SK-N-SH (cell line): ENCODE measurements around the gene ASAP2. TPM values are rescaled to one million over a fixed set of nuclear protein-coding genes. Genes with fewer than 3 reads are reported as not detected.

Experiments
- CTCF ChIA-PET: fragments of 300-600, 350-600 bp; formaldehyde crosslinking; extraction: SDS; loops from one replicate; lab custom pipeline; 2021; lab: Yijun Ruan, JAX
- POLR2A ChIA-PET: fragments of 350-600 bp; sonication (Branson Sonifier 250); formaldehyde crosslinking; extraction: SDS; loops from one replicate; lab custom pipeline; 2020; ENCODE audit warnings: antibody characterized with exemption, inconsistent platforms; lab: Yijun Ruan, JAX
- DNase-seq: peaks from one replicate; pipeline ENCODE4 v3.0.0; 2012
- H2AFZ ChIP-seq: fragments of 200-600 bp; sonication (generic); 2 replicates; pipeline ENCODE4 v1.8.1; 2016; ENCODE audit warnings: antibody characterized with exemption, mild to moderate bottlenecking, low read depth
- H3F3A ChIP-seq: fragments of 200-600 bp; sonication (generic); replicated peaks from 2 replicates; pipeline ENCODE3; 2016; ENCODE audit warnings: antibody characterized with exemption, mild to moderate bottlenecking; ENCODE audit not compliant: insufficient read depth
- H3K27ac ChIP-seq, 2 experiments: fragments of 200-500 bp in 1 of 2; fragments of 200-600 bp in 1 of 2; sonication (Bioruptor generic) in 1 of 2; sonication (generic), shearing (Covaris generic) in 1 of 2; 2 replicates each; pipeline versions ENCODE4 v1.5.1 to v1.6.1; 2014 to 2016; ENCODE audit warnings: low read depth in 2 of 2, inconsistent platforms in 1 of 2, low read length in 1 of 2, mild to moderate bottlenecking in 1 of 2, mixed read lengths in 1 of 2
- H3K27me3 ChIP-seq: fragments of 200-600 bp; sonication (generic), shearing (Covaris generic); 2 replicates; pipeline ENCODE4 v1.6.1; 2016; ENCODE audit warnings: mixed run types; ENCODE audit not compliant: insufficient read depth
- H3K36me3 ChIP-seq, 2 experiments: fragments of 200-500 bp in 1 of 2; fragments of 200-600 bp in 1 of 2; sonication (Bioruptor generic) in 1 of 2; sonication (generic) in 1 of 2; replicated peaks in 1 of 2; 2 replicates each; pipeline versions ENCODE3 to v1.5.1; 2014 to 2016; ENCODE audit warnings: low read length in 1 of 2, mild to moderate bottlenecking in 1 of 2; ENCODE audit not compliant: insufficient read depth in 2 of 2, control insufficient read depth in 1 of 2
- H3K4me1 ChIP-seq, 2 experiments: fragments of 200-500 bp in 1 of 2; fragments of 200-600 bp in 1 of 2; sonication (Bioruptor generic) in 1 of 2; sonication (generic), shearing (Covaris generic) in 1 of 2; 2 replicates each; pipeline versions ENCODE4 v1.5.1 to v1.6.1; 2014 to 2016; ENCODE audit warnings: low read depth in 1 of 2, low read length in 1 of 2, mixed run types in 1 of 2; ENCODE audit not compliant: insufficient read depth in 2 of 2, control insufficient read depth in 1 of 2
- H3K4me2 ChIP-seq: fragments of 200-600 bp; sonication (generic), shearing (Covaris generic); 2 replicates; pipeline ENCODE4 v1.6.1; 2017; ENCODE audit warnings: mixed run types
- H3K4me3 ChIP-seq, 2 experiments: fragments of 200-500 bp in 1 of 2; fragments of 200-600 bp in 1 of 2; sonication (Bioruptor generic) in 1 of 2; sonication (generic), shearing (Covaris generic) in 1 of 2; 2 replicates each; pipeline versions ENCODE4 v1.5.1 to v1.8.1; 2014 to 2016; ENCODE audit warnings: low read depth in 2 of 2, inconsistent platforms in 1 of 2, low read length in 1 of 2, mild to moderate bottlenecking in 1 of 2, mixed read lengths in 1 of 2, moderate library complexity in 1 of 2
- H3K79me2 ChIP-seq: fragments of 200-600 bp; sonication (generic); 2 replicates; pipeline ENCODE4 v1.8.1; 2017; ENCODE audit warnings: mild to moderate bottlenecking; ENCODE audit not compliant: insufficient read depth
- H3K9ac ChIP-seq: fragments of 200-600 bp; sonication (generic); 2 replicates; pipeline ENCODE4 v1.6.1; 2017; ENCODE audit warnings: mixed run types
- H3K9me2 ChIP-seq: fragments of 200-600 bp; sonication (generic); 2 replicates; pipeline ENCODE4 v1.6.1; 2017; ENCODE audit warnings: mixed run types
- H3K9me3 ChIP-seq: fragments of 200-600 bp; sonication (generic); 2 replicates; pipeline ENCODE4 v1.6.1; 2017; ENCODE audit warnings: mixed run types, mild to moderate bottlenecking, moderate library complexity
- H4K20me1 ChIP-seq: fragments of 200-600 bp; sonication (generic); 2 replicates; pipeline ENCODE4 v1.6.1; 2017; ENCODE audit warnings: mild to moderate bottlenecking, mixed run types; ENCODE audit not compliant: insufficient read depth
- CHD2 ChIP-seq: fragments of 150-350 bp; IDR thresholded peaks from 2 replicates; pipeline ENCODE4 v1.6.1; 2018; ENCODE audit warnings: low read length; ENCODE audit not compliant: partially characterized antibody
- ELF1 ChIP-seq: IDR thresholded peaks from 2 replicates; pipeline ENCODE4 v1.4.0; 2012
- EP300 ChIP-seq, 2 experiments: IDR thresholded peaks; 2 replicates each; pipeline versions ENCODE4 v1.4.0 to v1.6.1; 2012; ENCODE audit warnings: borderline replicate concordance in 1 of 2, low read depth in 1 of 2, low read length in 1 of 2
- FOSL2 ChIP-seq: IDR thresholded peaks from 2 replicates; pipeline ENCODE4 v1.4.0; 2012; ENCODE audit warnings: low read depth, mild to moderate bottlenecking, moderate library complexity, borderline replicate concordance
- FOXJ3 ChIP-seq: sonication (generic); formaldehyde crosslinking; IDR thresholded peaks from 2 replicates; pipeline ENCODE4 v1.5.1; 2020; ENCODE audit warnings: mild to moderate bottlenecking, missing genetic modification reagents
- FOXM1 ChIP-seq: IDR thresholded peaks from 2 replicates; pipeline ENCODE4 v1.4.0; 2012; ENCODE audit warnings: low read depth, mild to moderate bottlenecking
- GABPA ChIP-seq: IDR thresholded peaks from 2 replicates; pipeline ENCODE4 v1.4.0; 2012; ENCODE audit warnings: low read depth, mild to moderate bottlenecking
- IRF3 ChIP-seq: fragments of 150-350 bp; IDR thresholded peaks from 2 replicates; pipeline ENCODE4 v1.6.1; 2016; ENCODE audit warnings: mild to moderate bottlenecking, low read depth, low read length
- JUND ChIP-seq: IDR thresholded peaks from 2 replicates; pipeline ENCODE4 v1.4.0; 2012
- MEF2A ChIP-seq: IDR thresholded peaks from 2 replicates; pipeline ENCODE4 v1.4.0; 2012; ENCODE audit warnings: low read depth, borderline replicate concordance
- MXI1 ChIP-seq: IDR thresholded peaks from 2 replicates; pipeline ENCODE4 v1.6.1; 2012; ENCODE audit warnings: mild to moderate bottlenecking, low read depth, low read length, improper control_type of control experiment
- NFIC ChIP-seq: IDR thresholded peaks from 2 replicates; pipeline ENCODE4 v1.4.0; 2012; ENCODE audit warnings: borderline replicate concordance
- NRF1 ChIP-seq: IDR thresholded peaks from 2 replicates; pipeline ENCODE4 v1.6.1; 2012; ENCODE audit warnings: low read depth, mild to moderate bottlenecking, low read length
- PBX3 ChIP-seq: IDR thresholded peaks from 2 replicates; pipeline ENCODE4; 2012
- POLR2AphosphoS5 ChIP-seq: IDR thresholded peaks from 2 replicates; pipeline ENCODE4 v1.6.1; 2012; ENCODE audit warnings: low read depth, low read length
- RAD21 ChIP-seq: IDR thresholded peaks from 2 replicates; pipeline ENCODE4 v1.6.1; 2012; ENCODE audit warnings: mild to moderate bottlenecking, low read length
- RCOR1 ChIP-seq: fragments of 150-350 bp; IDR thresholded peaks from 2 replicates; pipeline ENCODE4 v1.6.1; 2017; ENCODE audit warnings: antibody characterized with exemption, low read length
- REST ChIP-seq: IDR thresholded peaks from 2 replicates; pipeline ENCODE4 v1.6.1; 2012; ENCODE audit warnings: mild to moderate bottlenecking, low read depth, low read length, moderate library complexity
- RFX5 ChIP-seq: IDR thresholded peaks from 2 replicates; pipeline ENCODE4 v1.6.1; 2012; ENCODE audit warnings: mild to moderate bottlenecking, improper control_type of control experiment, low read length
- RXRA ChIP-seq: IDR thresholded peaks from 2 replicates; pipeline ENCODE4 v1.4.0; 2012; ENCODE audit warnings: low read depth, mild to moderate bottlenecking, borderline replicate concordance
- TAF1 ChIP-seq: IDR thresholded peaks from 2 replicates; pipeline ENCODE4 v1.6.1; 2012; ENCODE audit warnings: low read depth, mild to moderate bottlenecking, low read length, moderate library complexity, borderline replicate concordance
- TCF12 ChIP-seq: IDR thresholded peaks from 2 replicates; pipeline ENCODE4 v1.4.0; 2012
- TEAD4 ChIP-seq: IDR thresholded peaks from 2 replicates; pipeline ENCODE4 v1.4.0; 2012; ENCODE audit warnings: mild to moderate bottlenecking, borderline replicate concordance; ENCODE audit not compliant: insufficient read depth
- USF1 ChIP-seq: IDR thresholded peaks from 2 replicates; pipeline ENCODE4 v1.4.0; 2012; ENCODE audit warnings: low read depth, borderline replicate concordance
- USF2 ChIP-seq: fragments of 150-350 bp; IDR thresholded peaks from 2 replicates; pipeline ENCODE4 v1.6.1; 2017; ENCODE audit warnings: antibody characterized with exemption, low read length, low read depth, borderline replicate concordance
- YY1 ChIP-seq: IDR thresholded peaks from 2 replicates; pipeline ENCODE4 v1.4.0; 2012; ENCODE audit warnings: low read depth, mild to moderate bottlenecking
- ZBTB33 ChIP-seq: IDR thresholded peaks from 2 replicates; pipeline ENCODE4 v1.4.0; 2012; ENCODE audit warnings: low read depth, borderline replicate concordance
- WGBS: methylation state at CpG from one replicate; pipeline ENCODE4 v1.1.6; 2017; ENCODE audit warnings: low lambda C conversion rate; 5-methylcytosine and 5-hydroxymethylcytosine counted together
- polyA plus RNA-seq, 3 experiments: library from polyadenylated mRNA; depleted of rRNA; stranded (reverse); fragments of >200 nt; gene quantifications; 2 replicates each; pipeline ENCODE4 v1.2.3, GENCODE V29; 2012

ASAP2 gene
- polyA plus RNA-seq, 1 of the 3 experiments (the other 2 are of a cell fraction), result 37.9 TPM

GRCh38 chr2:9165625-9166024 is 41.0 kb upstream of the ASAP2 start:
- Histone ChIP-seq H3K79me2 (no peaks in the 10 kb centered on the region), H3K9me3 (no peaks in the 10 kb centered on the region), H3K27ac (peak overlapping the region in 1 of 2 experiments; percentile 18; a peak in 1 of 4 replicates), H3K9ac (no peak overlapping the region), H4K20me1 (no peaks in the 10 kb centered on the region), H3F3A (peaks cover 9% of the 10 kb centered on the region), H3K9me2 (no peaks in the 10 kb centered on the region), H3K4me3 (no peak overlapping the region), H3K27me3 (no peaks in the 10 kb centered on the region), H3K4me2 (no peak overlapping the region), H3K4me1 (peaks cover 13 to 18% of the 10 kb centered on the region in 2 experiments; a peak in 2 of 4 replicates), H2AFZ (no peak overlapping the region), H3K36me3 (no peaks in the 10 kb centered on the region)
- 84% methylated on average over 5 of the region's 5 CpGs for WGBS
- CTCF ChIA-PET, result interaction anchor here (0.9 to 1.7 kb wide), 3 partner anchors 10 to 26 kb away, joined by 3 to 5 read pairs (median 4); no protein-coding TSS in a partner anchor
- no peak for DNase-seq
- POLR2A ChIA-PET, result no interaction called here
- TF ChIP-seq USF1 (no peak), MXI1 (no peak), NRF1 (no peak), TCF12 (peak; percentile 63), MEF2A (no peak), REST (no peak), USF2 (no peak), YY1 (no peak), CHD2 (no peak), TAF1 (no peak), RFX5 (no peak), JUND (no peak), PBX3 (0 out of 2 replicates have a peak, but pooled peaks have one; percentile 10), FOXJ3 (CRISPR knock-in tag) (no peak), POLR2AphosphoS5 (no peak), ELF1 (no peak), FOXM1 (no peak), FOSL2 (peak; percentile 69; the same call in 1 of the 2 replicates), EP300 (IDR thresholded peaks at IDR 0.05; ENCODE audit: borderline replicate concordance in 1 of 2, low read depth in 1 of 2, low read length in 1 of 2) (no peak; a peak in 1 of 4 replicates), NFIC (no peak), RAD21 (no peak), IRF3 (no peak), ZBTB33 (no peak), GABPA (no peak), TEAD4 (no peak), RXRA (no peak), RCOR1 (no peak)
